CD4-positive, CD25-positive, alpha-beta regulatory T cell (primary cell): ENCODE data around the gene TAB3. TPM values are rescaled to one million over a fixed set of nuclear protein-coding genes. Genes with fewer than 3 reads are reported as not detected.

ENCODE experiments used
- ATAC-seq, 2 donors: fragments of 150-1000 bp; cut with Tn5 transposase; one replicate each; pipeline ENCODE4 v1.10.0; 2021; ENCODE audit warnings: low read depth in 2 of 2, moderate number of reproducible peaks in 2 of 2, moderate library complexity in 1 of 2
- DNase-seq, 3 donors: peaks; one replicate each; pipeline versions ENCODE4 v3.0.0 to v3.0.0-alpha.2; 2012 to 2022; ENCODE audit warnings: mixed read lengths in 1 of 3
- H3K27ac ChIP-seq: one replicate; pipeline ENCODE4 v1.7.0; 2013; ENCODE audit warnings: mild to moderate bottlenecking, low read length; ENCODE audit not compliant: insufficient read depth, poor library complexity, severe bottlenecking
- H3K27me3 ChIP-seq: one replicate; pipeline ENCODE4 v1.7.0; 2013; ENCODE audit warnings: low read length; ENCODE audit not compliant: control insufficient read depth, insufficient read depth
- H3K36me3 ChIP-seq: one replicate; pipeline ENCODE4 v1.7.0; 2013; ENCODE audit warnings: mild to moderate bottlenecking, low read length, moderate library complexity; ENCODE audit not compliant: control insufficient read depth, insufficient read depth
- H3K4me1 ChIP-seq: 2 replicates; pipeline ENCODE4 v1.7.0; 2013; ENCODE audit warnings: mild to moderate bottlenecking, low read length; ENCODE audit not compliant: insufficient read depth, control insufficient read depth, poor library complexity, severe bottlenecking
- H3K4me3 ChIP-seq: one replicate; pipeline ENCODE4 v1.7.0; 2013; ENCODE audit warnings: low read depth, mild to moderate bottlenecking, low read length, moderate library complexity
- H3K9me3 ChIP-seq, 2 experiments: 1 replicate in 1 of 2; 2 replicates in 1 of 2; pipeline ENCODE4 v1.7.0; 2013; ENCODE audit warnings: low read length in 2 of 2, mild to moderate bottlenecking in 1 of 2, moderate library complexity in 1 of 2; ENCODE audit not compliant: control insufficient read depth in 2 of 2
- H3K27ac Mint-ChIP-seq, 3 donors: one replicate each; pipeline ENCODE4 v1.8.0; 2020 to 2022; ENCODE audit warnings: mild to moderate bottlenecking in 3 of 3, mixed read lengths in 3 of 3, moderate library complexity in 2 of 3
- H3K27me3 Mint-ChIP-seq: one replicate; pipeline ENCODE4 v1.8.0; 2022; ENCODE audit warnings: mild to moderate bottlenecking, mixed read lengths
- H3K36me3 Mint-ChIP-seq: one replicate; pipeline ENCODE4 v1.8.0; 2020; ENCODE audit warnings: mixed read lengths
- H3K4me1 Mint-ChIP-seq, 4 donors: one replicate each; pipeline ENCODE4 v1.8.0; 2020 to 2022; ENCODE audit warnings: mixed read lengths in 4 of 4, mild to moderate bottlenecking in 1 of 4
- H3K4me3 Mint-ChIP-seq, 4 donors: one replicate each; pipeline ENCODE4 v1.8.0; 2020 to 2022; ENCODE audit warnings: mild to moderate bottlenecking in 4 of 4, mixed read lengths in 4 of 4, moderate library complexity in 3 of 4
- H3K9me3 Mint-ChIP-seq, 7 donors: one replicate each; pipeline ENCODE4 v1.8.0; 2020 to 2022; ENCODE audit warnings: mixed read lengths in 7 of 7, mild to moderate bottlenecking in 3 of 7, moderate library complexity in 2 of 7
- polyA plus RNA-seq, 4 donors: library from polyadenylated mRNA; unstranded; fragments of 300-500 nt; fragmentation: Illumina TruSeq; gene quantifications; one replicate each; pipeline ENCODE4 v1.2.3, GENCODE V29; 2021
- total RNA-seq: library from RNA; stranded (reverse); gene quantifications from one replicate; pipeline ENCODE4 v1.2.3, GENCODE V29; 2022

TAB3 gene
- total and polyA plus RNA-seq, 5 donors from 2014 or later, result 3.4 to 33.5 (median 6.3) TPM

DNA sequence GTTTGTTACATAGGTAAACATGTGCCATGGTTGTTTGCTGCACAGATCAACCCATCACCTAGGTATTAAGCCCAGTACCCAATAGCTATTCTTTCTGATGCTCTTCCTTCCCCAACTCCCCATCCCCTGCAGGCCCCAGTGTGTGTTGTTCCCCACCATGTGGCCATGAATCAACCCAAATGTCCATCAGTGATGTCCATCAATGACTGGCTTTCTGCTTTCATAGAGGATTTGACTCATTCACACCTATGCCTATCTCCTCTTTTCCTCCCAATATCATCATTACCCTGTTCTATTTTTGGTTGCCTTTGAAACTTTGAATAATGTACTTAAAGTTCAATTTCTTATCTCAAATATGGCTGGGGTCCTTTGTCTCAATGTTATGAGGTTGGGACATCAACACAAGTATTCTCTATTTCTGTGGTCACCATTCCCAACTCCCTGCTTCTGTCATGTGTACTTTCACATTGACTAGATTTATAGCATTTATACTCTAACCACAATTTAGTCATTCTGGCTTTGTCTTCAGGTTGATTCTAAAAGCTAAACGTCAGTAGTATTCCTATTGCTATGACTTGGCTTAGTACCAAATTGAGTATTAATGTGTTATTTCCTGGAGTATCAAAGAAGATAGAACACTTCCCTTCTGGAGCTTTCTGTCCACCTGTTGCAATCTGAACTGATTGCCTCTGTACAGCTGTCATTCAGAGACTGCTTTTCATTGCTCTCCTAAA, 107.2 kb downstream of the TAB3 start:
- Histone ChIP-seq H3K36me3 (no peaks in the 10 kb centered on the region), H3K27me3 (no peaks in the 10 kb centered on the region), H3K4me1 (no peaks in the 10 kb centered on the region), H3K4me3 (no peak overlapping the region), H3K27ac (no peak overlapping the region), H3K9me3 (no peaks in the 10 kb centered on the region)
- no peak for ATAC-seq
- Mint-ChIP-seq H3K4me1 (peaks cover 0 to 4% (median 0%) of the 10 kb centered on the region in 4 donors), H3K9me3 (peaks cover 0 to 2% (median 0%) of the 10 kb centered on the region in 7 donors), H3K4me3 (no peak overlapping the region), H3K27ac (no peak overlapping the region), H3K27me3 (peaks cover 4% of the 10 kb centered on the region), H3K36me3 (no peaks in the 10 kb centered on the region)
- DNase-seq, result no peak

GRCh38 chrX:30779453-30780030, 109.5 kb downstream of the TAB3 start:
- no peak overlapping the region for H3K4me3 Mint-ChIP-seq
- no peaks in the 10 kb centered on the region for H3K4me1 ChIP-seq
- ATAC-seq, result no peak
- H3K27me3 ChIP-seq, result no peaks in the 10 kb centered on the region
- peaks cover 0 to 2% (median 0%) of the 10 kb centered on the region in 7 donors for H3K9me3 Mint-ChIP-seq
- H3K4me3 ChIP-seq, result no peak overlapping the region
- H3K27me3 Mint-ChIP-seq, result peaks cover 4% of the 10 kb centered on the region
- H3K9me3 ChIP-seq, result no peaks in the 10 kb centered on the region
- no peak overlapping the region for H3K27ac Mint-ChIP-seq
- no peaks in the 10 kb centered on the region for H3K36me3 Mint-ChIP-seq
- no peak overlapping the region for H3K27ac ChIP-seq
- no peaks in the 10 kb centered on the region for H3K4me1 Mint-ChIP-seq
- DNase-seq, result no peak
- H3K36me3 ChIP-seq, result no peaks in the 10 kb centered on the region

- ATAC-seq, result no peak
- no peaks in the 10 kb centered on the region for H3K4me1 ChIP-seq
- no peak overlapping the region for H3K4me3 Mint-ChIP-seq
- no peaks in the 10 kb centered on the region for H3K27me3 ChIP-seq
- DNase-seq, result no peak
- no peak overlapping the region for H3K4me3 ChIP-seq
- no peaks in the 10 kb centered on the region for H3K36me3 Mint-ChIP-seq
- H3K9me3 Mint-ChIP-seq, result peaks cover 0 to 2% (median 0%) of the 10 kb centered on the region in 7 donors
- no peaks in the 10 kb centered on the region for H3K36me3 ChIP-seq
- H3K27ac ChIP-seq, result no peak overlapping the region
- H3K27me3 Mint-ChIP-seq, result peaks cover 4% of the 10 kb centered on the region
- H3K27ac Mint-ChIP-seq, result no peak overlapping the region
- H3K9me3 ChIP-seq, result no peaks in the 10 kb centered on the region
- H3K4me1 Mint-ChIP-seq, result no peaks in the 10 kb centered on the region
Measured at GRCh38 chrX:30777575-30777974, 111.5 kb downstream of the TAB3 start.

Other genes with a start within 250 kb of the TAB3 start
- 15.3 TPM for gene GK, start 235.8 kb downstream of the TAB3 start, total RNA-seq
- gene GK, start 235.8 kb downstream of the TAB3 start, polyA plus RNA-seq, result 10 to 100 TPM; 13.7 to 22.3 (median 19.8) TPM
- not detected for gene FTHL17, start 182.8 kb upstream of the TAB3 start, total RNA-seq
- gene FTHL17, start 182.8 kb upstream of the TAB3 start, polyA plus RNA-seq, result not detected